DOHH2 (cell line): ENCODE results near the gene CLIC5.

Experiments
- H3F3A ChIP-seq: fragments of 200-600 bp; sonication (generic), shearing (Covaris generic); 2 replicates; pipeline ENCODE4 v1.6.0; 2016; ENCODE audit warnings: antibody characterized with exemption, mild to moderate bottlenecking; ENCODE audit not compliant: control insufficient read depth, insufficient read depth
- H3K27ac ChIP-seq: fragments of 200-600 bp; sonication (generic); 2 replicates; pipeline ENCODE4 v1.5.1; 2014; ENCODE audit warnings: low read depth, mild to moderate bottlenecking, low read length, moderate library complexity
- H3K27me3 ChIP-seq: fragments of 200-600 bp; sonication (generic); 2 replicates; pipeline ENCODE4 v1.6.1; 2014; ENCODE audit warnings: mild to moderate bottlenecking, low read length, mixed read lengths; ENCODE audit not compliant: control insufficient read depth
- H3K36me3 ChIP-seq: fragments of 200-600 bp; sonication (generic); 2 replicates; pipeline ENCODE4 v1.6.1; 2014; ENCODE audit warnings: mild to moderate bottlenecking, low read length, moderate library complexity, mixed read lengths; ENCODE audit not compliant: control insufficient read depth
- H3K4me1 ChIP-seq: fragments of 200-600 bp; sonication (generic); 2 replicates; pipeline ENCODE4 v1.6.1; 2014; ENCODE audit warnings: mild to moderate bottlenecking, low read length, mixed read lengths; ENCODE audit not compliant: control insufficient read depth
- H3K4me2 ChIP-seq: fragments of 200-600 bp; sonication (generic); 2 replicates; pipeline ENCODE4 v1.6.0; 2014; ENCODE audit warnings: mild to moderate bottlenecking, low read length, moderate library complexity
- H3K4me3 ChIP-seq: fragments of 200-600 bp; sonication (generic); 2 replicates; pipeline ENCODE4 v1.5.1; 2014; ENCODE audit warnings: mild to moderate bottlenecking, low read length, mixed read lengths
- H3K79me2 ChIP-seq: fragments of 200-600 bp; sonication (generic); 2 replicates; pipeline ENCODE4 v1.6.1; 2014; ENCODE audit warnings: mild to moderate bottlenecking, low read length, mixed read lengths; ENCODE audit not compliant: control insufficient read depth
- H3K9me2 ChIP-seq: fragments of 200-600 bp; sonication (generic); replicated peaks from 2 replicates; pipeline ENCODE4 v1.6.1; 2014; ENCODE audit warnings: mild to moderate bottlenecking, low read length, mixed read lengths; ENCODE audit not compliant: control insufficient read depth
- H3K9me3 ChIP-seq: fragments of 200-600 bp; sonication (generic); 2 replicates; pipeline ENCODE4 v1.6.1; 2014; ENCODE audit warnings: antibody characterized with exemption, low read length, mixed read lengths; ENCODE audit not compliant: control insufficient read depth, insufficient read depth
- H4K20me1 ChIP-seq: fragments of 200-600 bp; sonication (generic); 2 replicates; pipeline ENCODE4 v1.6.0; 2014; ENCODE audit warnings: low read depth, mild to moderate bottlenecking, antibody characterized with exemption, low read length, moderate library complexity; ENCODE audit not compliant: control insufficient read depth, insufficient read depth
- EZH2phosphoT487 ChIP-seq: fragments of 200-600 bp; sonication (generic); IDR thresholded peaks from 2 replicates; pipeline ENCODE4 v1.6.1; 2017; ENCODE audit warnings: borderline replicate concordance, mild to moderate bottlenecking, antibody characterized with exemption, low read length, moderate library complexity, mixed read lengths
- TF ChIP-seq, protein P1 (sequence below): fragments of 200-600 bp; sonication (generic); IDR thresholded peaks from one replicate; pipeline ENCODE4 v1.5.1; 2014; ENCODE audit warnings: antibody characterized with exemption, mild to moderate bottlenecking, low read depth, low read length; ENCODE audit not compliant: poor library complexity, severe bottlenecking

The CLIC5 gene

GRCh38 chr6:45955597-45955996, 60.1 kb downstream of the CLIC5 start:
- Histone ChIP-seq H3K79me2 (no peaks in the 10 kb centered on the region), H4K20me1 (no peaks in the 10 kb centered on the region), H3K36me3 (no peaks in the 10 kb centered on the region), H3K9me3 (no peaks in the 10 kb centered on the region), H3K9me2 (no peaks in the 10 kb centered on the region), H3K4me3 (no peak overlapping the region), H3K27me3 (no peaks in the 10 kb centered on the region), H3K4me2 (no peak overlapping the region), H3K4me1 (no peaks in the 10 kb centered on the region), H3K27ac (no peak overlapping the region), H3F3A (no peaks in the 10 kb centered on the region)
- TF ChIP-seq EZH2phosphoT487 = no peak
- TF ChIP-seq, protein P1, sequence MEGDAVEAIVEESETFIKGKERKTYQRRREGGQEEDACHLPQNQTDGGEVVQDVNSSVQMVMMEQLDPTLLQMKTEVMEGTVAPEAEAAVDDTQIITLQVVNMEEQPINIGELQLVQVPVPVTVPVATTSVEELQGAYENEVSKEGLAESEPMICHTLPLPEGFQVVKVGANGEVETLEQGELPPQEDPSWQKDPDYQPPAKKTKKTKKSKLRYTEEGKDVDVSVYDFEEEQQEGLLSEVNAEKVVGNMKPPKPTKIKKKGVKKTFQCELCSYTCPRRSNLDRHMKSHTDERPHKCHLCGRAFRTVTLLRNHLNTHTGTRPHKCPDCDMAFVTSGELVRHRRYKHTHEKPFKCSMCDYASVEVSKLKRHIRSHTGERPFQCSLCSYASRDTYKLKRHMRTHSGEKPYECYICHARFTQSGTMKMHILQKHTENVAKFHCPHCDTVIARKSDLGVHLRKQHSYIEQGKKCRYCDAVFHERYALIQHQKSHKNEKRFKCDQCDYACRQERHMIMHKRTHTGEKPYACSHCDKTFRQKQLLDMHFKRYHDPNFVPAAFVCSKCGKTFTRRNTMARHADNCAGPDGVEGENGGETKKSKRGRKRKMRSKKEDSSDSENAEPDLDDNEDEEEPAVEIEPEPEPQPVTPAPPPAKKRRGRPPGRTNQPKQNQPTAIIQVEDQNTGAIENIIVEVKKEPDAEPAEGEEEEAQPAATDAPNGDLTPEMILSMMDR = no peak

- TF ChIP-seq EZH2phosphoT487 = no peak
- H3K27ac ChIP-seq = no peak overlapping the region
- no peaks in the 10 kb centered on the region for H3F3A ChIP-seq
Observed at GRCh38 chr6:45952546-45952945, 63.1 kb downstream of the CLIC5 start.

GRCh38 chr6:45952168-45952529, 63.5 kb downstream of the CLIC5 start:
- H3F3A ChIP-seq = no peaks in the 10 kb centered on the region
- no peaks in the 10 kb centered on the region for H3K4me1 ChIP-seq
- no peaks in the 10 kb centered on the region for H3K9me3 ChIP-seq
- no peaks in the 10 kb centered on the region for H3K36me3 ChIP-seq
- no peak overlapping the region for H3K4me2 ChIP-seq
- H3K79me2 ChIP-seq = no peaks in the 10 kb centered on the region
- no peak overlapping the region for H3K4me3 ChIP-seq
- H3K27ac ChIP-seq = no peak overlapping the region
- H3K9me2 ChIP-seq = no peaks in the 10 kb centered on the region
- no peaks in the 10 kb centered on the region for H3K27me3 ChIP-seq
- no peak for TF ChIP-seq EZH2phosphoT487
- TF ChIP-seq, protein P1 = no peak
- H4K20me1 ChIP-seq = no peaks in the 10 kb centered on the region

More at GRCh38 chr6:45952546-45952945, 63.1 kb downstream of the CLIC5 start:
- H3K4me3 ChIP-seq = no peak overlapping the region
- no peaks in the 10 kb centered on the region for H3K79me2 ChIP-seq
- no peaks in the 10 kb centered on the region for H3K4me1 ChIP-seq
- no peaks in the 10 kb centered on the region for H3K27me3 ChIP-seq
- H4K20me1 ChIP-seq = no peaks in the 10 kb centered on the region
- H3K9me2 ChIP-seq = no peaks in the 10 kb centered on the region
- no peaks in the 10 kb centered on the region for H3K9me3 ChIP-seq
- H3K4me2 ChIP-seq = no peak overlapping the region
- H3K36me3 ChIP-seq = no peaks in the 10 kb centered on the region

GRCh38 chr6:45951321-45952167, 64.1 kb downstream of the CLIC5 start:
- Histone ChIP-seq H3K27me3 (no peaks in the 10 kb centered on the region), H3K27ac (no peak overlapping the region), H3K36me3 (no peaks in the 10 kb centered on the region), H3K4me3 (no peak overlapping the region), H3K9me2 (no peaks in the 10 kb centered on the region), H3K79me2 (no peaks in the 10 kb centered on the region), H4K20me1 (no peaks in the 10 kb centered on the region), H3F3A (no peaks in the 10 kb centered on the region), H3K4me1 (no peaks in the 10 kb centered on the region), H3K4me2 (no peak overlapping the region), H3K9me3 (no peaks in the 10 kb centered on the region)
- TF ChIP-seq, protein P1 = no peak
- TF ChIP-seq EZH2phosphoT487 = no peak
